Stomach (tissue), 4 donors: Measurements from ENCODE around the gene CELF4.

Experiments
- POLR2AphosphoS5 ChIP-seq, 3 donors: sonication (generic); formaldehyde crosslinking; IDR thresholded peaks; one replicate each; pipeline ENCODE4 v1.6.1; 2016; ENCODE audit warnings: antibody characterized with exemption in 3 of 3
- TF ChIP-seq, protein P1 (sequence below), 7 experiments: fragments of 450-650 bp in 4 of 7; fragments of 200-600 bp in 3 of 7; sonication (generic) in 3 of 7; IDR thresholded peaks; one replicate each; pipeline ENCODE4 v1.5.1; 2016 to 2019; ENCODE audit warnings: antibody characterized with exemption in 7 of 7, control low read depth in 2 of 7, mild to moderate bottlenecking in 1 of 7

- TF ChIP-seq, protein P1, sequence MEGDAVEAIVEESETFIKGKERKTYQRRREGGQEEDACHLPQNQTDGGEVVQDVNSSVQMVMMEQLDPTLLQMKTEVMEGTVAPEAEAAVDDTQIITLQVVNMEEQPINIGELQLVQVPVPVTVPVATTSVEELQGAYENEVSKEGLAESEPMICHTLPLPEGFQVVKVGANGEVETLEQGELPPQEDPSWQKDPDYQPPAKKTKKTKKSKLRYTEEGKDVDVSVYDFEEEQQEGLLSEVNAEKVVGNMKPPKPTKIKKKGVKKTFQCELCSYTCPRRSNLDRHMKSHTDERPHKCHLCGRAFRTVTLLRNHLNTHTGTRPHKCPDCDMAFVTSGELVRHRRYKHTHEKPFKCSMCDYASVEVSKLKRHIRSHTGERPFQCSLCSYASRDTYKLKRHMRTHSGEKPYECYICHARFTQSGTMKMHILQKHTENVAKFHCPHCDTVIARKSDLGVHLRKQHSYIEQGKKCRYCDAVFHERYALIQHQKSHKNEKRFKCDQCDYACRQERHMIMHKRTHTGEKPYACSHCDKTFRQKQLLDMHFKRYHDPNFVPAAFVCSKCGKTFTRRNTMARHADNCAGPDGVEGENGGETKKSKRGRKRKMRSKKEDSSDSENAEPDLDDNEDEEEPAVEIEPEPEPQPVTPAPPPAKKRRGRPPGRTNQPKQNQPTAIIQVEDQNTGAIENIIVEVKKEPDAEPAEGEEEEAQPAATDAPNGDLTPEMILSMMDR (IDR thresholded peaks at IDR 0.05): no peak
- TF ChIP-seq POLR2AphosphoS5 (IDR thresholded peaks at IDR 0.05): no peak
Observed at GRCh38 chr18:37351110-37351509, 214.5 kb downstream of the CELF4 start.
